ENCODE measurements around the gene BTG1. TPM values are rescaled to one million over a fixed set of nuclear protein-coding genes. Genes with fewer than 3 reads are reported as not detected.
A peak's percentile ranks its signal among the peaks of the same experiment; 100 is the strongest.

BTG1 gene
- 18.0 and 32.8 TPM in 2 replicates for total RNA-seq (2014; rRNA removed; shearing (Covaris generic))
- 93.4 and 102 TPM in 2 replicates for total RNA-seq (2022)
- Bru-seq, nascent RNA: percentile 99 among the genes with signal in this experiment
- BruChase-seq, experiment 1, labeled RNA remaining after a 6-hour chase: percentile 89 among the genes with signal in this experiment
- percentile 99 among the genes with signal in this experiment for BruChase-seq, experiment 2, labeled RNA remaining after a 2-hour chase
- long read RNA-seq, full-length matches to known transcripts: 142 of 145 reads
- long read RNA-seq, partial matches to known transcripts: 0 of 145 reads
- long read RNA-seq, other reads (novel, unspliced or antisense): 3 of 145 reads

- no peaks in the 10 kb centered on the region for H3K9me3 ChIP-seq (ENCODE audit: low read length)
- peak within 1 kb of the TSS; percentile 73 for H3K27ac ChIP-seq (ENCODE audit: low read depth, low read length, poor library complexity, severe bottlenecking)
- peaks cover 41% of the 10 kb centered on the region for H3K36me3 ChIP-seq (ENCODE audit: insufficient read depth, low read length)
- peak within 1 kb of the TSS; percentile 98 for H3K4me2 ChIP-seq (ENCODE audit: low read length)
- H3K79me2 ChIP-seq (ENCODE audit: insufficient read depth, low read depth, low read length): peaks cover 66% of the 10 kb centered on the region
- peak; percentile 100 for DNase-seq (ENCODE audit: low spot score)
- peak within 1 kb of the TSS; percentile 88 for H3K4me3 ChIP-seq (ENCODE audit: low read depth, low read length, poor library complexity, severe bottlenecking)
- ChIA-PET CTCF (ENCODE audit: unreplicated experiment) (interaction anchor here (0.9 to 2.5 kb wide), 8 partner anchors 9 to 358 kb away, joined by 3 to 14 read pairs (median 3); no protein-coding TSS in a partner anchor), POLR2A (interaction anchor here (0.6 to 5.5 kb wide), 64 partner anchors 10 to 423 kb away, joined by 3 to 86 read pairs (median 5); no protein-coding TSS in a partner anchor)
- peak within 1 kb of the TSS; percentile 66 for H2AFZ ChIP-seq (ENCODE audit: low read length)
- H3K4me1 ChIP-seq (ENCODE audit: insufficient read depth, low read length, poor library complexity, severe bottlenecking): peaks cover 16% of the 10 kb centered on the region
- intact Hi-C loops (cut with micrococcal nuclease; ENCODE audit: unreplicated experiment): loop anchor here (1.0 to 2.0 kb wide), 6 partner anchors 26 to 424 kb away; no protein-coding TSS in a partner anchor
- no peaks in the 10 kb centered on the region for H3K9me2 ChIP-seq (ENCODE audit: insufficient read depth, low read length)
- H4K20me1 ChIP-seq (ENCODE audit: insufficient read depth, low read length): peaks cover 38% of the 10 kb centered on the region
- BruUV-seq (replicated peaks): no TSS peak
- TF ChIP-seq EZH2phosphoT487 (IDR thresholded peaks at IDR 0.05; ENCODE audit: borderline replicate concordance, low read depth, low read length) (no peak), CTCF (conservative IDR thresholded peaks at IDR 0.05; ENCODE audit: low read length) (no peak)
Measured at GRCh38 chr12:92145731-92146496, at the start of gene BTG1. Gene BTG1 (minus strand): TSS chr12:92145846. CDS start chr12:92145535, 311 bp downstream.

- no peak for TF ChIP-seq CTCF (conservative IDR thresholded peaks at IDR 0.05; ENCODE audit: low read length)
- TF ChIP-seq EZH2phosphoT487 (IDR thresholded peaks at IDR 0.05; ENCODE audit: borderline replicate concordance, low read depth, low read length): no peak
- Histone ChIP-seq H3K9me2 (ENCODE audit: insufficient read depth, low read length) (no peaks in the 10 kb centered on the region), H3K79me2 (ENCODE audit: insufficient read depth, low read depth, low read length) (no peaks in the 10 kb centered on the region), H3K4me3 (ENCODE audit: low read depth, low read length, poor library complexity, severe bottlenecking) (no peak overlapping the region), H3K36me3 (ENCODE audit: insufficient read depth, low read length) (no peaks in the 10 kb centered on the region), H4K20me1 (ENCODE audit: insufficient read depth, low read length) (no peaks in the 10 kb centered on the region), H3K27ac (ENCODE audit: low read depth, low read length, poor library complexity, severe bottlenecking) (no peak overlapping the region), H3K9me3 (ENCODE audit: low read length) (no peaks in the 10 kb centered on the region), H3K4me1 (ENCODE audit: insufficient read depth, low read length, poor library complexity, severe bottlenecking) (no peaks in the 10 kb centered on the region), H2AFZ (ENCODE audit: low read length) (no peak overlapping the region), H3K4me2 (ENCODE audit: low read length) (no peak overlapping the region)
- intact Hi-C loops (cut with micrococcal nuclease; ENCODE audit: unreplicated experiment): no loop called here
- no peak for DNase-seq (ENCODE audit: low spot score)
- ChIA-PET CTCF (ENCODE audit: unreplicated experiment) (no interaction called here), POLR2A (interaction anchor here (0.6 kb wide), 1 partner anchor 420 kb away, joined by 3 read pairs; no protein-coding TSS in a partner anchor)
- BruUV-seq (replicated peaks): no TSS peak
Measured at GRCh38 chr12:92194561-92194960, 48.9 kb upstream of the BTG1 start.
